GM18508 (cell line): ENCODE data around the gene ZNF320.
"Not testable (repeated sequence)": the region's sequence is repeated elsewhere in the genome, so short reads cannot be mapped to it uniquely, and the experiment has no call there.

Experiments used
- ATAC-seq: cut with Tn5 transposase; IDR thresholded peaks from one replicate; pipeline ENCODE4 v1.9.1; 2021; ENCODE audit warnings: moderate number of reproducible peaks; ENCODE audit not compliant: insufficient read depth, unreplicated experiment

Gene ZNF320

DNA sequence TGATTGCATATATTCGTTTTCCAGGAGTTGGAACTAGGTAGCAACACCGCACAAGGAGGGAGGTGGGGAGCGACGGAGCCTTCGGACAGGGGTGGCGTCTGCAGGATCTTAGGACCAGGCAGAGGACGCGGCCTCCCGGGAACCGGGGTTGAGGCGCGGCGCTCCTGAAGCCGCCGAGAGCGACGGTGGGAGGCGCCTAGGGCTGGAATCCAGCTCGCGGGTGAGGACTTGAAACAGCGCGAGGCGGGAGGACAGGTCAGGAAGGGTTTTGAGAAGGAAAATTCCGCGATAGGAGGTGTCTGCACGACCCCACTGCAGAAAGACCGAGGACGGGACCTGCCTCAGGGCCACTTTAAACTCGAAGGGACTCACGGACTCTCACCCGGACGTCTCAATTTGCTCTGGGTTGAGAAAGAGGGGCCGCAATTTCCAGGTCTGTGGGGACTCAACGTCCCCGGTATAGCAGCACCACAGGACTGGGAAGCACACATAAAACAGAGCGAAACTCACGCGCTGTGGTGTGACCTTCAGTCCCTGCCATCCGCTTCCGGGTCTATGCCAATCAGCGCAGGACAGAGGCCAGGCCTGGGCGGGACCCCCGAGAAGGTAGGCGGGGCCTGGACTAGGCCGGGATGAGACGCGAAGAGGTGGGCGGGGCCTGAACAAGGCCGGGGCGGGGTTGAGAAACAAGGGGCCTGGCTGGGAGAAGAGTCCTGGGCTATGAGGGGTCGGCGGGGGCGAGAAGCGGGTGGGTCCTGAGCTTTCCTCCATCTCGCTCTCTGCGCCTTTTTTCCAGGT is at the start of gene ZNF320:
TSS of gene ZNF320 (minus strand) at position 498 of the 798 bp plus-strand sequence. CDS start 7,380 bp downstream, outside the sequence.
- peak; percentile 85 for ATAC-seq

DNA sequence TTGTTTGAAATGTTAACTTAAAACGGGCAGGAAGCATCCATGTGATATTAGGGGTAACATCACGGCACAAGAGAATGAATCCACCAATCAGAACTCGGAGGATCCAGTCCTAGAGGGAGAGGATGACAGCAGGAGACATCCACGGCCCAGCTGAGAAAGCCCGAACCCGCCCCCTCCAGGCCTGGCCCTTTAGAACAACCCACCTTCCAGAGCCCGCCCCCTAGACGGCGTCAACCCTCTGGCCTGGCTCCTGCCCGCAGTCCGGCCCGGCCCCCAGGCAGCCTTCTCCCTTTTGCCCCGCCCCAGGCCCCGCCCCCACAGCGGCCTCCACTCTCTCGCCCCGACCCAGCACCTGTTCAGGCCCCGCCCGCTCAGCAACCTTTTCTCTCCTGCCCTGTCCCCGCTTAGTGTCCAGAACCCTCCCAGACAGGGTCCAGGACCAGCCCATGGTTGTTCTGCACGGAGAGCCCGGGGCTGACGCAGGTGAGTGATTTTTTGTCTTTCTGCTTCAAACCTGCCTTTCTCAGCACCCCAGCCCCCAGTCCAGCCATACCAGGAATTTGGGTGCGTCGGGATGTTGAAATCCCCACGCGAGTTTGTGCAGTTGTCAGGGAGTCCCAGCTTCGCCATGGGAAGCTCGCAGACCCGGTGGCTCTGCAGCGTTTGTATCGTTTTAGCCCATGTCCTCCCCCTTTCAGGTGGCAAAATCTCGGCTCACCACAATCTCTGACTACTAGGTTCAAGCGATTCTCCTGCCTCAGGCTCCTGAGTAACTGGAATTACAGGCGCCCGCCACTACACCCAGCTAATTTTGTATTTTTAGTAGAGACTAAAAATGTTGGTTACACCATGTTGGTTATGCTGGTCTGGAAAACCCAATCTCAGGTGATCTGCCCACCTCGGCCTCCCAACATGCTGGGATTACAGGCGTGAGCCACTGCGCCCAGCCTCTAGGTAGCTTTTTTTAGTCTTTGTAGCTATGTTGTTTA is 49.2 kb upstream of the ZNF320 start:
- no peak for ATAC-seq

DNA sequence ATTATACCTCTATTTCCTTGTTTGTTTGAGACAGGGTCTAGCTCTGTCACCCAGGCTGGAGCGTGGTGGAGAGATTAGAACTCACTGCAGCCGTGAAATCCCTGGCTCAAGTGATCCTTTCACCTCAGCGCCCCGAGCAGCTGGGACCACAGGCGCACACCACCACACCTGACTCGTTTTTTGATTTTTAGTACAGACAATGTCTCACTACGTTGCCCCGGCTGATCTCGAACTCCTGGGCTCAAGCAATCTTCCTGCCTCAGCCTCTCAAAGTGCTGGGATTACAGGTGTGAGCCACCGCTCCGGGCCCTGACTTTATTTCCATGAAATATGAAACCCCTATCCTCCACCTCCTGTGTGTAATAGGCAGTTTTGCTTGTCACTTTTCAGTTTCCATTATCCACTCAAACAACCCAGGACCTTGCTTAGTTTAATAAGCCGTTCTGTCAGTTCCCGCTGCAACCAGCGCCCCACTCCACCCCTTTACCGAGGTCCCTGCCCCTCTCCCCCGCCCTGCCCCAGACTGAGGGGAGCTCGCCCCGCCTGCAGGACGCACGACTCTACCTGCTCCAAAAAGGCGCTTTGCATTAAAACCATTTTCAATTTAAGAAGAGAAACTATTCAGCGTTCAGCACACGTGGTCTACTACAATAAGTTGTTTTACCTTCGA is 48.4 kb upstream of the ZNF320 start:
- no peak for ATAC-seq

DNA sequence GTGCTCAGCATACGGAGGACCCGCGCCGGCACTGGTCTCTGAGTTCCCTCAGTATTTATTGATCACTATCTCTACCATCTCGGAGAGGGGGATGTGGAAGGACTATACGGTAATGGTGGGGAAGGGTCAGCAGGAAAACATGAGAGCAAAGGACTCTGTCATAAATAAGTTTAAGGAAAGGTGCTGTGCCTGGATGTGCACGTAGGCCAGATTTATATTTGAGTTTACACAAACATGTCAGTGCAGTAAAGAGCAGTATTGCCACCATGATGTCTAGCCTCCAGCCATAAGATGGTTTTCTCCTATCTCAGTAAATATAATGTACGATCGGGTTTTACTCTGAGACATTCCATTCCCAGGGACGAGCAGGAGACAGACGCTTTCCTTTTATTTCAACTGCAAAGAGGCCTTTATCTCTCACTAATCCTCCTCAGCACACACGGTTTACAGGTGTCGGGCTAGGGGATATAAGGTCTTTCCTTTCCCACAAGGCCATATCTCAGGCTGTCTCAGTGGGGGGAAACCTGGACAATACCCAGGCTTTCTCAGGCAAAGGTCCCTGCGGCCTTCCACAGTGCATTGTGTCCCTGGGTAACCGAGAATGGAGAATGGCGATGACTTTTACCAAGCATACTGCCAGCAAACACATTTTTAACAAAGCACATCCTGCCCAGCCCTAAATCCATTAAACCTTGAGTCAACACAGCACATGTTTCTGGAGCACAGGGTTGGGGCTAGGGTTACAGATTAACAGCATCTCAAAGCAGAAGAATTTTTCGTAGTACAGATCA is 47.5 kb upstream of the ZNF320 start:
- not testable (repeated sequence) for ATAC-seq

DNA sequence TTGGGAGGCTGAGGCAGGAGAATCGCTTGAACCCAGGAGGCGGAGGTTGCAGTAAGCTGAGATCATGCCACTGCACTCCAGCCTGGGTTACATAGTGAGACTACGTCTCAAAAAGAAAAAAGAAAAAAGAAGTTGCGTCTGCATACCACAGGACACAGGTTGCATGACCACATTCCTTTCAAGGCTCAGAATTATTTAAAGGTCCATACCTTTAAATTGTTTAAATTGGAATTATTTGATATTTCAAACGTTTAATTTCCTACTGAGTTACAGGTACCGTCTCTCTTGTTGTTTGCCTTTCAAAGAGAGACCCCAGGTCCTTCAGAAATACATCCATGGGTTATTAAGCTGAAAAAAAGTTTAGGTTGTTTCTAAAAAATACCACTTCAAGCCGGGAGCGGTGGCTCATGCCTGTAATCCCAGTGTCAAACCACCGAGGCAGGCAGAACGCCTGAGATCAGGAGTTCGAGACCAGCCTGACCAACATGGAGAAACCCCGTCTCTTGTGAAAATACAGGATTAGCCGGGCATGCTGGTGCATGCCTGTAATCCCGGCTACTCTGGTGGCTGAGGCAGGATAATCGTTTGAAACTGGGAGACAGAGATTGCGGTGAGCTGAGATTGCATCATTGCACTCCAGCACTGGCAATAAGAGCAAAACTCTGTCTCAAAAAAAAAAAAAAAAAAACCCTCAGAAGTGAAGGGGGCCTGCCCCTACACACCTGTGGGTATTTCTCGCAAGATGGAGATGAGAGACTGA is 46.6 kb upstream of the ZNF320 start:
- no peak for ATAC-seq

DNA sequence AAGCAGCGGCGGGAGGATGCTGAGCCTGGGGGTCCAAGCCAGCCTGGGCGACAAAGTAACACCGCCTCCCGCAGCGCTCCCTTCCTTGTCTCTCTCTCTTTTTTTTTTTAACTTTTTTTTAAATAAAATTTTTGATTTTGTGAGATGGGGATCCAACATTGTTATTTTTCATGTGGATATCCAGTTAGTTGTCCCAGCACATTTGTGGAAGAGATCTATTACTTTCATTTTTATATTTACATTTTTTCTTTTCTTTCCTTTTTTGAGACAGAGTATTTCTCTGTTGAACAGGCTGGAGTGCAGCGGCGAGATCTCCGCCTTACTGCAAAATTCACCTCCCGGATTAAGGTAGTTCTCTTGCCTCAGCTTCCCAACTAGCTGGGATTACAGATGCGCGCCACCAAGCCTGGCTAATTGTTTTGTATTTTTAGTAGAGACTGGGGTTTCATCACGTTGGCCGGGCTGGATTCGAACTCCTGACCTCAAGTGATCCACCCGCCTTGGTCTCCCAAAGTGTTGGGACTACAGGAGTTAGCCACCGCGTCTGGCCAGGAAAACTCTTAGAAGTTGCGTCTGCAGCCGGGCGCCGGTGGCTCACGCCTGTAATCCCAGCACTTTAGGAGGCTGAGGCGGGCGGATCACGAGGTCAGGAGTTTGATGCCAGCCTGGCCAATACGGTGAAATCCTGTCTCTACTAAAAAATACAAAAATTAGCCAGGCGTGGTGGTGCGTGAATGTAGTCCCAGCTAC is 45.9 kb upstream of the ZNF320 start:
- no peak for ATAC-seq

DNA sequence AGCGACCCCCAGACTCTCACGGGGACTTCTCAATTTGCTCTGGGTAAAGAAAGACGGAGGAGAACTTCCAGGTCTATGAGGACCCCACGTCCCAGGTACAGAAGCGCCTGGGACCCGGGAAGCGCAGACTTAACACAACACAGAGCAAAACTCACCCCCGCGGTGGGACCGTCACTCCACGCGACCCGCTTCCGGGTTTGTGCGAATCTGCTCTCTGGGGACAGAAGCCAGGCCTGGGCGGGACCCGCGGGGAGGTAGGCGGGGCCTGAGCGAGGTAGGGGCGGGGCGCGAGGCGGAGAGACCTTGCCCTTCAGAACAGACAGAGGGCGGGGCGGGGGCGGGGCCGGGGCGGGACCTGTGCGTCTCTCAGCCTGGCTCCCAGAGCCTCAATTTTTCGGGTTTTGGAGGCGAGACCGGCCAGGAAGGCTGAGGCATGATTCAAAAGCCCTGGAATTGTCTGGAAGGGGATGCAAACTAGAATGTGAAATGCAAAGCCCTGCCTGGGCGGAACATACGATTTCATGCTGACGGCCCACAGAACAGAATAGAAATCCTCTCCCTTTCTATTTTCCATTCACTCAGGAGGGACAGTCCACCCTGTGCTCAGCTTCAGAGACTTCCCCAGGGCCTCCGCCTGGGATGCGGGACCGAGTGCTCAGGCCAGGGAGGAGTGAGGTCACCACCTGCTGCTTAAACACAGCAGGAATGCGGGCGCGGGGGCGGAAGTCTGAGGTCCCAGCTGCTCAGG is 45.1 kb upstream of the ZNF320 start:
- ATAC-seq, result peak; percentile 64

DNA sequence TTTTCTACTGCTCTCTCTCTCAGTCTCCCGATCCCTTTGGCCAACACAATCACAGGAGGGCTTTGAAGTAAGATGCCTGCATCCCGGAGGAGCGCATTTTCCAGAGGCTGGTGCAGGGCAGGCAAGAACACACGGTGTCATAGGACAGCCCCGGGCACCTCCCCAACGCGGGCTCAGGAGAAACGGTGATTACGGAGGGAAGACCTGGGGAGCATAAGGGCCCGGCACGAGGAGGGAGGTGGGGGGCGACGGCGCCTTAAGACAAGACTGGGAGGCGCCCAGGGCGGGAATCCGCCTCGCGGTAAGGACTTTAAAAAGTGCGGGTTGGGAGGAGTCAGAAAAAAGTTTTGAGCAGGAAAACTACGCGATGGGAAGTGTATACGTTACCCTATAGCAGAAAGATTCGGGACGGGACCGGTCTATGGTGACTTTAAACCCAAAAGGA is 44.5 kb upstream of the ZNF320 start:
- ATAC-seq, result no peak

DNA sequence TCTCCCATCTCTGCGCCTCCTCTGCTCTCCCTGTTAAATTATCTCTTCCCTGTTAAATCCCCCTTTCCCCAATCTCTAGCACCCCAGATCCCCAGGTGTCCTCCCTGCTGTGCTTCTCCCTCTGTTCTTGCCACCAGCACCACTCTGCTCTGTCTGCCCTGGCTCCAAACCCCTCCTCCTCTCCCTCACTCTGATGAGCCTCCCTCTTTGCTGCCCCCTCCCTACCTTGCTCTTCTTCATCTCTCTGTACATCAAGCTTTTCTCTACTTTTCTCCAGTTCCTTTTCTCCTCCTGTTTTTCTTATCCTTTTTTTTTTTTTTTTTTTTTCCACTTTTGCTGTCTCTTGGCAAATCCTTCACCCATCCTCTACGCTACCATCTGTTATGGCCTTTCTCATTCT is 44.1 kb upstream of the ZNF320 start:
- not testable (repeated sequence) for ATAC-seq

DNA sequence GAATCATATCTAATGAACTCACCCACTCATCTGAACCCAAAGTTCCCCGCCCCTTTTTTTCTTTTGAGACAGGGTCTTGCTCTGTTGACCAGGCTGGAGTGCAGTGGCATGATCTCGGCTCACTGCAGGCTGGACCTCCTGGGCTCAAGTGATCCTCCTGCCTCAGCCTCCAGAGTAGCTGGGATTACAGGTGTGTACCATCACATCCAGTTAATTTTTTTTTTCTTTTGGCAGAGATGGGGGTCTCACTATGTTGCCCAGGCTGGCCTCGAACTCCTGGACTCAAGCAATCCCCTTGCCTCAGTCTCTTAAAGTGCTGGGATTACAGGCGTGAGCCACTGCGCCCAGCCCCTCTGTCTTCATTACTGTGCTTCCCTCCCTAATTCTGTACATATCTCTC is 43.5 kb upstream of the ZNF320 start:
- not testable (repeated sequence) for ATAC-seq

DNA sequence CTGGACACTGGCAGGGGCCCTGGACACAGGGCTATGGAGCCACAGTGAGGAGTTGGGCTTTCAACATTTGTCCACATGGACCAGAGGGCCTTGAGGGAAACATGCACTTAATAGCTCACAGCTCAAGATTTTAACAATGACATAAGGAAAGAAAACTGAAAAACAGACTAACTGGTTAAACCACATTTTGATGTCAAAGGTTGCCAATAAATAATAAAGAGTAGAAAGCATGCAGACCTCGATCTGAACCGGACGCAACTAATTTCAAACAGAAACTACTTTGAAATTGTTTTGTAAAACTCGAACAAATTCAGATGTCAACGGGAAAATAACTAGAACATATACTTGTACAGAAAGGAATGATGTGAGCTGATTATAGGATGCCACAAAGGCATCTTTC is 41.3 kb upstream of the ZNF320 start:
- no peak for ATAC-seq

DNA sequence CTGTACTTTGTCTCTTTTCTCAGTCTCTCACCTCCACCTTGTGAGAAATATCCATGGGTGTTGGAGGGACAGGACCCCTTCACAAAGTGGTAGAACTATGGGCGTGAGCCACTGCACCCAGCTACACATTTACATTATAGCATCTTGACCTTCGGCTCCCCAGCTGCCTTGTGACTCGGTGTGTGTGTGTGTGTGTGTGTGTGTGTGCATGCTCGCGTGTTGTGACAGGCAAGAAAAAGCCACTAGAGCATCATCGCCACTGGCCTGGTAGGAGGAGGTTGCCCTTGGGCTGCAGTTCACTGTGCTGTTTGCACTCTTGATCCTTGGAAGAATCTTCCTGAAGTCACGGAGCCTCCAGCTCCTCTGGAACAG is 39.5 kb upstream of the ZNF320 start:
- no peak for ATAC-seq

DNA sequence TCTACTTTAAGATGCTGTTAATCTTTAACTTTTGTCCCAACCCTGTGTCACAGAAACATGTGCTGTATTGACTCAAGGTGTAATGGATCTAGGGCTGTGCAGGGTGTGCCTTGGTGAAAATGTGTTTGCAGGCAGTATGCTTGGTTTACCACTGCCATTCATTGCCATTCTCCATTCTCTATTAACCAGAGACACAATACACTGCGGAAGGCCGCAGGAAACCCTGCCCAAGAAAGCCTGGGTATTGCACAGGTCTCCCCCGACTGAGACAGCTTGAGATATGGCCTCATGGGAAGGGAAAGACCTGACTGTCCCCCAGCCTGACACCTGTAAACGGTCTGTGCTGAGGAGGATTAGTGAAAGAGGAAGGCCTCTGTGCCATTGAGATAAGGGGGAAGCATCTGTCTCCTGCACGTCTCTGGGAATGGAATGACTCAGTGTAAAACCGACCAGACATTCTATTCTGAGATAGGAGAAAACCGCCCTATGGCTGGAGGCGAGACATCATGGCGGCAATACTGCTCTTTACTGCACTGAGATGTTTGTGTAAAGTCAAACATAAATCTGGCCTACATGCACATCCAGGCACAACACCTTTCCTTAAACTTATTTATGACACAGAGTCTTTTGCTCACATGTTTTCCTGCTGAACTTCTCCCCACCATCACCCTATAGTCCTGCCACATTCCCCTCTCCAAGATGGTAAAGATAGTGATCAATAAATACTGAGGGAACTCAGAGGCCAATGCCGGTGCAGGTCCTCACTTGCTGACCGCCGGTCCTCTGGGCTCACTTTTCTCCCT is 38.9 kb upstream of the ZNF320 start:
- no peak for ATAC-seq

DNA sequence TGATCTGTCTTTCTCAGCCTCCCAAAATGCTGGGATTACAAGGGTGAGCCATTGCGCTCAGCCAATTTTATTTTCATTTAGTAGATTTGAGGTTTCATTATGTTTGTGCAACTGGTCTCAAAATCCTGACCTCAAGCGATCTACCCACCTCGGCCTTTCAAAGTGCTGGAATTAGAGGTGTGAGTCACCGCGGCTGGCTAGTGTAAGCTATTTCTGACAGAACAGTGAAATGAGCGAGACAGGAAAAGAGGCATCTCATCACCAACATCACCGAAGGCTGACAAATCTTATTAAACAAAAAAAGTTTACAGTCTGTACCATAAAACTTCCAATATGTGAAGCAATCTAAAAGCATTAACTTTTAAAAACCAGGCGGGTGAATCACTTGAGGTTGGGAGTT is 38.0 kb upstream of the ZNF320 start:
- ATAC-seq, result no peak

DNA sequence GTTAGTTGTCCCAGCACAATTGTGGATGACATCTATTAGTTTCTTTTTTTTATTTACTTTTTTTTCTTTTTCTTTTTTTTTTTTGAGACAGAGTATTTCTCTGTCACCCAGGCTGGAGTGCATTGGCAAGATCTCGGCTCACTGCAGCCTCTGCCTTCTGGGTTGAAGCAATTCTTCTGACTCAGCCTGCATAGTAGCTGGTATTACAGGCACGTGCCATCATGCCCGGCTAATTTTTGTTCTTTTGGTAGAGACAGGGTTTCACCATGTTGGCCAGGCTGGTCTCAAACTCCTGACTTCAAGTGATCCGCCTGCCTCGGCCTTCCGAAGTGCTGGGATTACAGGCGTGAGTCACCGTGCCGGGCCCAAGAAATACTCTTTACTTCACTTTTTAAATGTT is 27.2 kb upstream of the ZNF320 start:
- ATAC-seq, result not testable (repeated sequence)

DNA sequence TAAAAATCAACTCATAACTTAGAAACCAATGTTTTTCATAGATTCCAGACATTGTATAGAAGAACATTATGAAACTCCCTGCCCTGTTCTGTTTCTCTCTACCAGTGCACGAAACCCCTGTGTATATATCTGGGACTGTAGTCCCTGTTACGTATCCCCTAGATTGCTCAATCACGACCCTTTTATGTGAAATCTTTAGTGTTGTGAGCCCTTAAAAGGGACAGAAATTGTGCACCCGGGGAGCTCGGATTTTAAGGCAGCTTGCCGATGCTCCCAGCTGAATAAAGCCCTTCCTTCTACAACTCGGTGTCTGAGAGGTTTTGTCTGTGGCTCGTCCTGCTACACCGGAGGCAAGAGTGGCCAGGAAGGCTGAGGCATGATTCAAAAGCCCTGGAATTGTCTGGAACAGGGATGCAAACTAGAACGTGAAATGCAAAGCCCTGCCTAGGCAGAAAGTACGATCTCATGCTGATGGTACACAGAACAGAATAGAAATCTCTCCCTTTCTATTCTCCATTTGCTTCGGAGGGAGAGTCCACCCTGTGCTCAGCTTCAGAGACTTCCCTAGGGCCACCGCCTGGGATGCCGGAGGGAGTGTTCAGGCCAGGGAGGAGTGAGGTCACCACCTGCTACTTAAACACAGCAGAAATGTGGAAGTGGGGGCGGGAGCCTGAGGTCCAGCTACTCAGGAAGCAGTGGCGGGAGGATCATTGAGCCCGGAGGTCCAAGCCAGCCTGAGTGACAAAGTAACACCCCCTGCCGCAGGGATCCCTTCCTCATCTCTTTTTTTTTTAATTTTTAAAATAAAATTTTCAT is 26.6 kb upstream of the ZNF320 start:
- no peak for ATAC-seq
